Inflammatory macrophage treated with lipopolysaccharide for 1 hour (primary cell): ENCODE measurements around the gene RIC8B.

Experiments used
- DNase-seq, 2 donors: peaks; one replicate each; pipeline ENCODE4 v3.0.0-alpha.2; 2020 to 2022

RIC8B gene

DNA sequence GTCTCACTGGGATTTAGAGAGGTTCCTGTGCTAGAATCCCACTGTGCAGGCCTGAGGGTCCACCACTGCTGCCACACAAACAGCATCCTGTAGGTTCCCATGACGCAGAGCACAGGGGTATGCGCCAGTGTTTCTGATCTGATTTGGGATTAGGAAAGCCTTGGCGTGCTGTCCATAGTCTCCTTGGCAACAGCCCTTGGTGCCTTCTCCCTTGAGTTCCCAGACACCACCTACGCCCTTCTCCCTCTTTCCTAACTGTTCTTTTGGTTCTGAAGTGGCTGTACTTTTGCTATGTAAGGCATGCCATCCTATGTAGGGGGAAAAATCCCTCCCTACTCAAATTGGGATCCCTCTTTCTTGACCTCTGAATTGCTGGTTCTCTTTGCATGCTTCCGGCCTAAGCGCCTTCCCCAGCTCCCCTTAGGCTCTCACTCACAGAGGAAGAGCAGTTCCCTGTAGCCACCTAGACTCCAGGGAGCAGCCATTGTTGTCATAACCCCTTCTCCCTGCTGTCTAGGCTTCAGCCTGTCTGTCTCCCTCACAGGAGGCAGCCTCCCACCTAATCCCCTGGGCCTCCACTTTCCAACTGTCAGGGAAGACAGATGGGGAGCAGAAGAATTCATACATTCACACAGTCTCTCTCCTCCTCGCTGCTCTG is 14.8 kb upstream of the RIC8B start:
- no peak for DNase-seq

DNA sequence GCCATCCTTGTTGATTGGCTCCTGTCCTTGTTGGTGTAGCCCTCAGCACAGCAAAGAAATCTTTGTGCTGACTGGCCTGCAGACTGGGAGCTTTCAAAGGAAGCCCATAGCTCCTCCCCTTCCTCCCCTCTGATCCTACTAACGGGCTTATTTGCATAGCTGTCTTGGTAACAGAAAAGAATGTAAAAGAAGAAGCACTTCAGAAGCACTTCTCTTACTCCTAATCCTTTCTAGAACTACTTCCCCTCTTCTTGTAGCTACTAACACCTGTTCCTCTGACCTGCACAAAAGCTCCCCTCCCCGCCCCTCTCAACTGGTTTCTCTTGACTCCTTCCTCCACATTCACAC is 14.3 kb upstream of the RIC8B start:
- peak; percentile 48 to 63 for DNase-seq

- DNase-seq = no peak
Measured at GRCh38 chr12:106764220-106764619, 10.3 kb upstream of the RIC8B start.

DNA sequence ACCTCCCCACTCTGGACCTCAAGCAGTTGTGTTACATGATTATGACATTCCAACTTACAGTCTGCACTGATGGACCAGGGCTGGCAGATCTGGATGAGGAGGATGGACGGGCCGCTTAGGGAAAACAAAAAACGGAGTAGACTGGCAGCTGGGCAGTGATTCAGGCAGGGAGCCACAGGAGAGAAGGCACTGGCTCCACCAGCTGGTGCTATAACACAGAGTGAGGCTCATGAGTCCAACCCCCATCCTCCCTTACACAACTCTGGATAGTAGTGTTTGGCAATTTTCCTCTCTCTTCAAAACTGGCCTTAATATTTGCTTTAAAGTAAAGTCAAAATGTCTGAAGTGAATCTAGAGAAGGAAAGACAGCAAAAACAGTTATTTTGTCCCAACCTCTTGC is 9.7 kb upstream of the RIC8B start:
- peak in 1 of 2 donors; percentile 47 for DNase-seq

GRCh38 chr12:106766393-106766826 is 8.1 kb upstream of the RIC8B start:
- DNase-seq = peak in 1 of 2 donors; percentile 32

DNA sequence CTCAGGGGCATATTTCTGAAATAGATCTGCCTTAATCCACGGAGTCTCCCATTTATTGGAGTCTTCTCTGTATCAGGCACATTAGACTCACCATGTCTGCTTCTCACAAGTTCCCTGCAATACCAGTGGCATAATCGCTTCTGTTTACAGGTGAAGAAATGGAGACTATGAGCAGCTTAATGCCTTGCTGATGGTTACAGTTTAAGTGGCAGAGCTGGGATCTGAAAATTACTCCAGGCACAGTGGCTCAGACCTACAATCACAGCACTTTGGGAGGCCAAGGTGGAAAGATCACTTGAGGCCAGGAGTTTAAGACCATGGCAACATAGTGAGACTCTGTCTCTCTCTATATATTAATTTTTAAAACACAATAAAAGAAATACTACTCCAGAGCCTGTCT is 7.3 kb upstream of the RIC8B start:
- DNase-seq = no peak

- no peak for DNase-seq
Measured at GRCh38 chr12:106767954-106768822, 6.3 kb upstream of the RIC8B start.

GRCh38 chr12:106769078-106769477 is 5.4 kb upstream of the RIC8B start:
- peak in 1 of 2 donors; percentile 12 for DNase-seq

- DNase-seq = no peak
Measured at GRCh38 chr12:106769546-106769945, 4.9 kb upstream of the RIC8B start.

DNA sequence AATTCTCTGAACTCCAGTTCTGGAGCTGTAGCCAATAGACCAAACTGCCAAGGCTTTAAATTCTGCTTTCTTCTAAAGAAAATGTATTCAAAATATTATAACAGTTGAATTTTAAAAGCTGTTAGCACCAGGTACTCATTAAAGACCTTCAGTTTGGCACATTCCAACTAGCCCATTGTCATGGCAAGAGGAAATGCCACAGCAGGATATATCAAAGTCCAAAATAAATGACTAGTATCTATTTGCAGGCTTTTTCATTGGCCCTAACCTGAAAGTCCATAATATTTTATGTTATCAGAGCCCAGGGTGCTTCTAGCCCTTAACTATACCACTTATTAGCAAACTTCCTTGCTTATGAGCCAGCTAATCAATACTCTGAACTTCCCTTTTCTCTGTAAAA is 3.1 kb upstream of the RIC8B start:
- DNase-seq = no peak

- DNase-seq = no peak
Measured at GRCh38 chr12:106773286-106774004, 1.0 kb upstream of the RIC8B start.

DNA sequence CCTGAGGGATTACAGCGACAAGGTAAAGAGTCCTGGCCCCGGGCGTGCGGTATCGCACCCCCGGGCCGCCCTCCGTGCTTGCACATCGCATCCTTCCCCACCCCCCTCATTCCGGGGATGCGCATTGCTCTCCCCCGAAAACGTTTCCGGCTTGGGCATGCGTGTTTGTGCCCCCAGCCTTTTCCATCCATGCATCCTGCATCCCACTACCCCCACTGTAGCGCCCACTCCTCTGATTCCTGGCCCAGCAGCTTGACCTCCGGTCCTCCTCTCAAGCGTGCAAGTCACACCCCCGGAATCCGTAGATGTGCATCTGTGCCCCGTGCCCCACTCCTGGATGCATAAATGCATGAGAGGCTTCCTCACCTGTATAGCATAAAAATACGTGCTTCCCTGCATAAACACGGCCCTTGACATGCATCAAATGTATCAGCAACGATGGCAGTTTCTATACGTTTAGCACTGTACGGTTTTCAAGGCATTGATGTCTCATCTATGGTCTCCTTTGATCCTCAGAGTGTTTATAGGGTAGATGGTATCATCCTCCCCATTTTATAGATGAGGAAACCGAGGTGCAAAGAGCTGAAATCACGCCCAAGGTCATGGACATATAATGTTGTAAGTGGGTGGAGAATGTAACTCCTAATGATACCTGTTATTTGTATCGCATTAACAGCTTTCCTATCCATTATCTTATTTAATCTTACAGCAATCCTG is 484 bp downstream of the RIC8B start:
- no peak for DNase-seq

DNA sequence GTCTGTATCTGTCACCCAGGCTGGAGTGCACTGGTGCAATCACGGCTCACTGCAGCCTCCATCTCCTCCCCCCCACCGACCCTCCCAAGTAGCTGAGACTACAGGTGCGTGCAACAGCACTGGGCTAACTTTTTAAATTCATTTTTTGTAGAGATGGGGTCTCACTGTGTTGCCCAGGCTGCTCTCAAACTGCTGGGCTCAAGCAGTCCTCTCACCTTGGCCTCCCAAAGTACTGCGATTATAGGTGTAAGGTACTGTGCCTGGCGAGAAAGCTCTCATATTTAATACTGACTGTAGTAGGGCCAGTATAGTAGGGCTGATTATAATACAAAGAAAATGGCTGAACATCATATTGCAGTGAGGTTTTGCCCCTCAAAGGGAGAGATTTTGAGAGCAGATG is 2.4 kb downstream of the RIC8B start:
- DNase-seq = no peak

GRCh38 chr12:106780010-106780631 is 5.6 kb downstream of the RIC8B start:
- no peak for DNase-seq

DNA sequence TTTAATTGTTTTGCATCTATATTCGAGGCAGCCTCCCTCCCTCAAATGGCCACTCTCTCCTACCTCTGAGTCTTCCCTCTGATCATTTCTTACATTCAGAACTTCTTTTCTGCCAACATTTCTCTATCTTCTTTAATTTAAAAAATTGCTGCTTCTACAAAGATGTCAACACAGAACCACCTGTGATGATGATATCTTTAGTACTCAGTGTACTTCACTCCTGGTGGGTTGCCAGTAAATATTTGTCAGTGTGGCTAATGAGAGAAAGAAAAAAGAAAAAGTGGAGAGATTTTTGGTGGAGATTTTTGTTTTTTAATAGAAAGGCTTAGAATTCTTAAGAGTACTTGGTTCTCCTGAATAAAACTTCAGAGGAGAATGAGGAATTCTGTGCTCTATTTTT is 8.1 kb downstream of the RIC8B start:
- no peak for DNase-seq

GRCh38 chr12:106783515-106783914 is 9.0 kb downstream of the RIC8B start:
- DNase-seq = no peak

DNA sequence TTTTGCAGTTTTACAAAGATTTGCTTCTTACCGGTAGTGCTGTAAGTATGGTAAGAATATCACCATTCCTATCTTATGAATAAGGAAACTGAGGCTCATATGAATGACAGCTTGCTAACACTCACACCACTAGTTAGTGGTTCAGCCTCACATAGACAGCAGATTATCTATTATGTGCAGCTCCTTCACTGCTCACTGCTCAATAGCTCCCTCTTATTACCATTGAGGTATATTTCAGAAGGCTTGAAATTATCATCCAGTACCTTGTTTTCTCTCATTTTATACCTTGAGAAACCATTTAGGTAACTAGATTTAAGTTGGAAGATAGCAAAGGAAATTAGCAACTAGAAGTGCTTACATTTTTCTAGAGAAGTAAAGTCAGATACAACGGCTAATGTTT is 15.5 kb downstream of the RIC8B start:
- DNase-seq = no peak

- DNase-seq = no peak
Measured at GRCh38 chr12:106791531-106791930, 17.0 kb downstream of the RIC8B start.

- no peak for DNase-seq
Measured at GRCh38 chr12:106794369-106794768, 19.9 kb downstream of the RIC8B start.

DNA sequence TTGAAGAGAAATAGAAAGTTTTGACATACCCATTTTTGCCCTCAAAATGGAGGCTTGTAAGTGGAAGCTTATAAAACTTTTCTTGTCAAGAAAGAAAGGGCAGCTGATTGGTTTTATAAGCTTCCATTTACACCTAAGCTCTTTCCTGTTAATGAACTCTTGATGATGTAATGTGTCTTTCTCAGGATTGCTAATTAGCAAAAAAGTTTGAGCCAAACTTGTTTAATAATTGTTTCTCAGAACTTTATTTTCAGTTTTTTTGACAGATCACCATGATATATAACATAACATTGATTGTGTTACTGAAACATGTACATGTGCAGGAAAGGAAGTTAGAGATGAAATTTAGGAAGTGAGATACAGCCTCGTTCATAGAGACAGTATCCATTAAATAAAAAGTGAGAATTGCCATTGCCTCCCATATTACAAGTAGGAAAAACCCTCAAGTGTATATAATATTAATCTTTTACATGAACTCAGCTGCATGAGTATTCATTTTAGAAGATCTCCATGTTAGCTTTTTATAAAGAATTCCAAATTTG is 26.8 kb downstream of the RIC8B start:
- DNase-seq = peak in 1 of 2 donors; percentile 1

- DNase-seq = no peak
Measured at GRCh38 chr12:106801830-106802533, 27.5 kb downstream of the RIC8B start.

GRCh38 chr12:106804668-106805067 is 30.2 kb downstream of the RIC8B start:
- DNase-seq = no peak
